HG02840 (cell line): ENCODE data around the gene CPZ.
"Not testable (repeated sequence)": the region's sequence is repeated elsewhere in the genome, so short reads cannot be mapped to it uniquely, and the experiment has no call there.

Source experiments
- ATAC-seq: cut with Tn5 transposase; IDR thresholded peaks from one replicate; pipeline ENCODE4 v1.9.1; 2021; ENCODE audit warnings: mild to moderate bottlenecking, moderate library complexity, moderate number of reproducible peaks; ENCODE audit not compliant: unreplicated experiment, low FRiP score

CPZ gene

DNA sequence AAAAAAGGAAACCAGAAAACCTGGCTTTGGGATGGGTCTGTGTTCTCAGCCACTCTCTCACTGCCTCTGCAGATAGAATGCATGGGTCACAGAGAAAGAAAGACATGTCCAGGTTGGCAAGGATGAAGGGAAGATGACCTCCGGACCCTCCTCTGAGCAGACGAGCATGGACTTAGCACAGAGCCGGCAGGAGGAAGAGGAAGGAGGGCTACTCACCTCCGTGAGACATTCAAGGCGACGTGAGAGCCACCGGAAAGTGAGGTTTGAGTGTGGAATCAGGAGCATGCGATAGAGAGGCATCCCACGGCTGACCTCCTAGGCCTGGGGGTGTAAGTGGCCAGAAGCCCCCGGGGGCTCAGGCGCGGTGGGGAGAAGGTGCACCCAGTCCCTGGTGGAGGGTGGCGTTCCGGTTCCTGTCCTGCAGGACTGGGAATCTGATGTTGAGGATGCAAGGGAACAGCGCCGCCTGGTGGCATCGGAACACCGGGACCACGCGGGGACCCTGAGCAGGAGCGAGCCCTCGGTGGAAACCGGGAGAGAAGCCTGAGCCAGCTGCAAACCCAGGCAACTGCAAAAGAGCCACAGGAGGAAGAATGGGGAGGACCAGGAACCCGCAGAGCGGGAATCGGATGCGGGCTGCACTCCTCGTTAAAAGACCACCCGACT lies 37.8 kb downstream of the CPZ start:
- not testable (repeated sequence) for ATAC-seq

DNA sequence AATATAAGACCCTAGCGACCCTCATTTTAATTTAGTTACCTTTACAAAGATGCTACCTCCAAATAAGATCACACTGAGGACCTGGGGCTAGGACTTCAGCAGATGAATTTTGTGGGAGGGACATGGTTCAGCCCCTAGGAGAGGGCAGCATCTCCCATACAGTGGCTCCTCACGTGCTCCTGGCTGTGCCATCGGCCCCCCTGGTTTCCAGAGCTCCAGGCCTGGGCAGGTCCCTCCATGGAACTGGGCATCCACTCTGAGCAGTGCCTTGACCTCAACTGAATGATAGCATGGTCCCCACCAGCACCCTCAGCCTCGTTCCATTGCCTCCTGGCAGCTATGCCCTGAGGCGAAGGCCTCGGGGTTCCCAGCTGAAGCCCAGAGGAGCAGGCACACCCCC lies 39.3 kb downstream of the CPZ start:
- not testable (repeated sequence) for ATAC-seq

DNA sequence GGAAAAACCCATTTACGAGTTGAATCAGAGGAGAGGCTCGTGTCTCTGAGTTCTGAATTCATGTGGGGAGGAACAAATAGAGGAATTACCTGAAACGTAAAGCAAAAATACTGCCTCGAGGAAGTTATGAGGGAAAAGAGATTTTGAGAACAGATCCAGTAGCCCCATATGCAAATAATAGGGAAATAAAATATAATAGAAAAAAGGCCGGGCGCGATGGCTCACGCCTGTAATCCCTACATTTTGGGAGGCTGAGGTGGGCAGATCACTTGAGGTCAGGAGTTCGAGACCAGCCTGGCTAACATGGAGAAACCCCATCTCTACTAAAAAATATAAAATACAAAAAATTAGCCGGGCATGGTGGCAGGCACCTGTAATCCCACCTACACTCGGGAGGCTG lies 42.2 kb downstream of the CPZ start:
- ATAC-seq = not testable (repeated sequence)

DNA sequence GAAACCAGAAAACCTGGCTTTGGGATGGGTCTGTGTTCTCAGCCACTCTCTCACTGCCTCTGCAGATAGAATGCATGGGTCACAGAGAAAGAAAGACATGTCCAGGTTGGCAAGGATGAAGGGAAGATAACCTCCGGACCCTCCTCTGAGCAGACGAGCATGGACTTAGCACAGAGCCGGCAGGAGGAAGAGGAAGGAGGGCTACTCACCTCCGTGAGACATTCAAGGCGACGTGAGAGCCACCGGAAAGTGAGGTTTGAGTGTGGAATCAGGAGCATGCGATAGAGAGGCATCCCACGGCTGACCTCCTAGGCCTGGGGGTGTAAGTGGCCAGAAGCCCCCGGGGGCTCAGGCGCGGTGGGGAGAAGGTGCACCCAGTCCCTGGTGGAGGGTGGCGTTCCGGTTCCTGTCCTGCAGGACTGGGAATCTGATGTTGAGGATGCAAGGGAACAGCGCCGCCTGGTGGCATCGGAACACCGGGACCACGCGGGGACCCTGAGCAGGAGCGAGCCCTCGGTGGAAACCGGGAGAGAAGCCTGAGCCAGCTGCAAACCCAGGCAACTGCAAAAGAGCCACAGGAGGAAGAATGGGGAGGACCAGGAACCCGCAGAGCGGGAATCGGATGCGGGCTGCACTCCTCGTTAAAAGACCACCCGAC lies 43.5 kb downstream of the CPZ start:
- ATAC-seq = not testable (repeated sequence)

GRCh38 chr4:8637456-8637984 lies 45.0 kb downstream of the CPZ start:
- no peak for ATAC-seq

DNA sequence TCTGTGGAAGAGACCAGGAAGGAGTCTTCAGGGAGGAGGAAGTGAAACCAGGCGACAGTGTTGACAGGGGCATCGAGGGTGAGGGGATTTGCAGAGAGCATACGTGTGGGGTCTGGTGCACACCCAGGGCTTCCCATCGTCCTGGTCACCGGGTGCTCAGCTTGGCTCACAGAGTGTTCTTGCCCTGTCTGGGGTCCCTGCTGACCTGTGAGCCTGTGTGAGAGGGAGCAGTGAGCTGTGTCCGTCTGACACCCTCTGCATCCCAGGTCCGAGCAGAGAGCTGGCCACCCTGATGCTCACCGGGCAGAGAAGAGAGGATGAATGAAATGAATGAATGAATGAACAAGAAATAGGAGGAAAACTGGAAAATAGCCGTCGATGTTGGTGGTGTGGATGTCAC lies 46.5 kb downstream of the CPZ start:
- no peak for ATAC-seq

DNA sequence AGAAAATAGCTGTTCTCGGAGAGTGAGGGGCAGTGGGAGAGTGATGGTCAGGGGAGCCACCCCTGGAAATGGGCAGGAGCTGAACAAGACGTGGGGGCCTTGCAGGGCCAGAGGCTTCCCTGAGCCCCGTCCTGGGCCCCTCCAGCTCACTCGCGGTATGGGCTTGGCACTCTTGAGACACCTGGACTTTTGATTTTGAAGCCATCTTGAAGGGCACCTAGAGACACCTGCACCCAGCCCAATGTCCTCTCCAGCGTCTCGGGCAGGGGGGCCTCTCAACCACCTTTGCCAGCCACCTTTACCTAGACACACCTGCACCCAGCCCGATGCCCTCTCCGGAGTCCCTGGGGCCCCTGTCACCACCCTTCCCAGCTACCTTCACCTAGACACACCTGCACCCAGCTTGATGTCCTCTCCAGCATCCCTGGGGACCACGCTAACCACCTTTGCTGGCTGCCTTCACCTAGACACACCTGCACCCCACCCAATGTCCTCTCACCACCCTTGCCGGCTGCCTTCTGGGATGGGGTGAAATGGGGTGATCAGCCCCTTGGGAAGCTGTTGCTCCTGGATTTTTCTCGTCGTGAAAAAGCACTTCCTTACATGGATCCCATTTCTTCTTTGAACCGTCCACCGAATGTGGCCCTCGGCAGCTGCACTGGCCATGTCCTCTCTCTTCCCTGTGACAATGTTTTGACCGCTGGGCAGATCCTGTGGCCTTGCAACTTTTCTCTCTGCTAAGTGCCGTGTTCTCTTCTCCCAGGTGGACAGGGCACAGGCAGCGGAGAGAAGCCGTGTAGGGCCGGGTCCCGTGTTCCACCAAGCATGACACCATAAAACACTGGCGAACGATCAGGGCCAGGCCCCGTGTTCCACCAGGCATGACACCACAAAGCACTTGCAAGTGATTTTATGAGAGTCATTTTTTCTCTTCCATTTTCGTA lies 47.5 kb downstream of the CPZ start:
- no peak for ATAC-seq

GRCh38 chr4:8640816-8641215 lies 48.3 kb downstream of the CPZ start:
- ATAC-seq = no peak

DNA sequence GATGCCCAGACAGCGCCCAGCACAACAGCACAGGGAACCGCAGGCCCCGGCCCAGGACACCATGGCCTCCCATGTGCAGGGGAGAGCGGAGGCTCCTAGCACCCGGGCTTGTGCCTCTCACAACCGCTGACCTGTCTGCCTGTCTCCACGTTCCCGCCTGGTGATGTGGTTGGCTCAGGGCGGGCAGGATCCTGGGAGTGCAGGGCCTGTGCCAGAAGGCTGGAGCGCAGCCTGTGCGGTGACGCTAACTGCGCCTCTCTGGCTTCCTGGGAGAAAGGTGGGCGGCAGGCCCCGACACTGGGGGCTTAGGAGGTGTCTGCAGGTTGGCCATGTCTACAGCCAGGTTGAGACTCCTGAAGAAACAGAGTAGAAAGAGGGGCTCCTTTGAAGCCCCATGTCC lies 48.7 kb downstream of the CPZ start:
- ATAC-seq = no peak

DNA sequence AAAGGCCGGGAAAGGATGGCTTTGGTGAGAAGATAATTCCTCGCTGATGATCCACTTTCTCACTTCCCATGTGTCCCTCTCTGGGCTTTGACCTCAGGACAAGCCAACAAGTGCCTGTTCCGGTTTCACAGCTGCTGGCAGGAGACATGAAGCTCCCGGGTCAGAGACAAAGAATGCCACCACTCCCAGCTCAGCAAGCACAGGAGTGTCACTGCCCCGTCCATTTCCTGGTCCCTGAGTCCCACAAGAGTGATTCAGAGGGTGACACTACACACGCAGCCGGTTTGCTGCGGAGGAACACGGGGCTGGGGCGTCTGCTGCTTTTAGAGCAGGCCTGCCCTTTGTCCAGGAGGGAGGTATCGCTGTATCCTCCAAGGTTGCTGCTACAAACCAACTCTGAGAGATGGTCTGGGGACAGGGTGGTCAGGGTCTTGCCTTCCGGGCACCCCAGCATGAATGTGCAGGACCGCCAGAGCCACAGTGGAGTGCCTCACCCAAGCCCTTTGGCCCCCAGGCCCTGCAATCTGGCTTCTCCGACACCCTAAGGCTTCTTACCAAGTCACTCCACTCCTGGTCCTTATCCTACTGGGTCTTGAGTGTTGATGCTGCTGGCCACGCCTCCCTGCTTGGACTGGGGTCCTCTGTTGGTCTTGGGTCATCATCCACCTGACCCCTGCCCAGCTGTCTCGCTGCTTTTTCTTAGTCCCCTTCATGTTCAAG lies 49.5 kb downstream of the CPZ start:
- no peak for ATAC-seq

DNA sequence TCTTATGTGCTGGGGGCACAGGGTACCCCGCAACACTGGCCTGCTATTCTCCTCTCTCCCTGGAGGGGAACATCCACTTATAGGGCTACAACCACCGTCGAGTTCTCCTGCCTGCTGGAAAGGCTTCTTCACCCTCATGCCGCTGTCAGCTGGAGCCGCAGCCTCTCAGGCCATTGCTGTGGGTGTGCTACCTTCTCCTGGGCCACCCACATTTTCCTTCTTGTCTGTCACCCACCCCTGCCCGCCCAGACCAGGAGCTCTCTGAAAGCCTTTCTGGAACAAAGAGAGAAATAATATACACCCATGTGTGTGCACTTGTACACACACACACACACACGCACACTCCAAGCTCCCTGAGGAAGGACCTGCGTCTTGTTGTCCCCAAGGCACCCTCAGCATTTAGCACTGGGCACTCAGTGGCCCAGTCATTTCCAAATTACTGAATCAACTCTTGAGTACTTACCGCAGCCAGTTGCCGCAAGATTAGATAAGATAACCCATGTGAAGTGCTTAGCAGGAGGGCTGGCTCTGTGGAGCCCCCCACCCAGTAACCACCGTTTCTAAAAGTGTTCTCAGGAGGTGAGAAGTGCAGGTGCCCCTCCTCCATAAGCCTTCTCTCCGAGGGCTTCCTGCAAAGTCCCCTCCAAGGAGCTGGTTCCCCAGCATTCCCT lies 50.2 kb downstream of the CPZ start:
- no peak for ATAC-seq

GRCh38 chr4:8643441-8643840 lies 50.9 kb downstream of the CPZ start:
- no peak for ATAC-seq

GRCh38 chr4:8643986-8644385 lies 51.4 kb downstream of the CPZ start:
- no peak for ATAC-seq

DNA sequence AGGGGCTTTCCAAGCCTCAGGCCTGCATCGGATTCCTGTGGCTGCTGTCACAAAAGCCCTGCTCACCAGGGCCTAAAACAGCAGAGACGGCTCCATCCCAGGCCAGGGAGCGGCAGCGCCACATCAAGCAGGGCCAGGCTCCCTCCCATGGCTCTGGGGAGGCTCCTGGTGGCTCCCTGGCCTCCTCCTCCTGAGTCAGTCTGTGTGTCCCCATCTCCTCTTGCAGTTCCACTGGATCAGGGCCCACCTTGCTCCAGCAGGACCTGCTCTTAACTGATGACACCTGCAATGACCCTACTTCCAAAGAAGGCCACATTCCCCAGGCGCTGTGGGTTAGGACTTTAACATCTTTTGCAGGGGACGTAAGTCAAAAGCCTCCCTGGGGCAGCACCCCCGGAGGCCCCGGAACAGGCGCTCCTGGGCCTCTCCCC lies 51.9 kb downstream of the CPZ start:
- ATAC-seq = no peak

- no peak for ATAC-seq
Observed at GRCh38 chr4:8644966-8645752, 52.6 kb downstream of the CPZ start.

DNA sequence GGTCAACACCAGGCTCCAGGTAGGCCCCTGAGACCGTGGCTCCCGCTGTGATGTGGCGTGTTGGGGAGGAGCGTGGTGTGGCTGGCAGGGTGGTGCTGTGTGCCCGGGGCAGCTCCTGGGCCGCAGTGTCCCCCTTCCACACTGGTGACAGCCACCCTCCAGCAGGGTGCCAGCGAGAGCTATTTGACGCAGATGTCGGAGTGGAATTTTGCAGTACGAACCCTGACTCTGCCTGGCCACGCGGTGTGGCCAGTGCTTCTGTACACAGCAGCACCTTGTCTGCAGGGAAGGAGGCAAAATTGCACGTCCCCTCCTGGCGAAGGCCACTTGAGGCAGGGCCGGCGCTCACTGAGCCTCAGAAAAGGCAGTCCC lies 53.2 kb downstream of the CPZ start:
- ATAC-seq = no peak

DNA sequence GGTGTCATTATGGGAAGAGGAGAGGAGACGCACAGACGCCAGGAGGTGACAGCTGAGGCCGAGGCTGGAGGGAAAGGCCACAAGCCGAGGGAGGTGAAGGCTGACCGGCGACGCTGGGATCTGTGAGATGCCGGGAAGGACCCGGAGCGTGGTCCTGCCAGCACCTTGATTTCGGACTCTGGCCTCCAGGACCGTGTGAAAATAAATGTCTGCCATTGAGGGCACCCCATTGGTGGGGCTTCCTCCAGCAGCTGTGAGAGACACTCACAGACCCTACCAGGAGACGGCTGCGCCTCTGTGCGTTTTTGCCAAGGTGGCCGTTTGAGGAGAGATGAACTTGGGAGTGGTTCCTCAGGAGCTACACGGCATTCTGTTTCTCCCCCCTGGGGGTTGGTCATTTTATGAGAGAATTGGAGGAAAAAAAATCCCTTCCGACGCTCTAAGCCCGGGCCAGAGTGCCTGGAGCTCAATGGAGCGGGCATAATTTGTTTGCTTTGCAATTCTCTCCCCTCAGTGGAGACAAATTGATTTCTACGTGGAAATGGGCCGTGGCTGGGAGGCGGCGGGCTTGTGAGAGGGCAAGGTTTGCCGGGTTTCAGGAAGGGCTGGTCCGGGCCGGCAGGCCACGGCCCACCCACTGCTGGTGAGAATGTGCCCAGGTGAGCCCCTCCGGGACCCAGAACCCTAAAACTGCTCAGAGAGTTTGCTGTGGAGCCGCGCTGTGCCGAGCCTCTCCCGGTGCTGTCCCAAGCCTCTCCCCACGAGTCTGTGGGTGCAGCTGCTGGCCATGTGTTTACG lies 53.9 kb downstream of the CPZ start:
- ATAC-seq = no peak

GRCh38 chr4:8647094-8647570 lies 54.6 kb downstream of the CPZ start:
- ATAC-seq = no peak
